Measurements from ENCODE around the gene TLE2. TPM values are rescaled to one million over a fixed set of nuclear protein-coding genes. Genes with fewer than 3 reads are reported as not detected.

The TLE2 gene
- total and polyA plus RNA-seq, 2 of the 4 experiments (the other 2 are of a cell fraction): under 0.01 to 0.41 TPM

GRCh38 chr19:3068071-3068470, 39.0 kb upstream of the TLE2 start:
- H3K18ac ChIP-seq (ENCODE audit: low read depth, low read length): no peak overlapping the region
- no peak overlapping the region for H3K4me2 ChIP-seq (ENCODE audit: low read depth, low read length)
- no peak overlapping the region for H2AK9ac ChIP-seq (replicated peaks; ENCODE audit: low read depth, low read length, poor library complexity)
- no peak overlapping the region for H2BK5ac ChIP-seq (ENCODE audit: low read depth, low read length, poor library complexity, severe bottlenecking)
- no peak overlapping the region for H3K56ac ChIP-seq (ENCODE audit: extremely low read depth, insufficient read depth, low read length)
- H3K4me3 ChIP-seq (ENCODE audit: insufficient read depth, low read depth, low read length): no peak overlapping the region
- H4K20me1 ChIP-seq (ENCODE audit: insufficient read depth, low read length): no peaks in the 10 kb centered on the region
- ChIA-PET CTCF (interaction anchor here (0.6 kb wide), 1 partner anchor 20 kb away, joined by 6 read pairs; no protein-coding TSS in a partner anchor), POLR2A (ENCODE audit: unreplicated experiment) (no interaction called here)
- no peak overlapping the region for H2BK15ac ChIP-seq (ENCODE audit: low read depth, low read length)
- no peak overlapping the region for H3K23ac ChIP-seq (ENCODE audit: low read depth, low read length)
- intact Hi-C loops (cut with micrococcal nuclease): no loop called here
- no peaks in the 10 kb centered on the region for H3K27me3 ChIP-seq (ENCODE audit: control insufficient read depth, insufficient read depth, low read length)
- H3K4ac ChIP-seq (ENCODE audit: low read depth, low read length): no peak overlapping the region
- H3K4me1 ChIP-seq (ENCODE audit: control insufficient read depth, insufficient read depth, low read length): peaks cover 2% of the 10 kb centered on the region; the same call in 1 of the 2 replicates
- DNase-seq (no peak), ATAC-seq (ENCODE audit: low read depth) (no peak)
- no peak overlapping the region for H4K5ac ChIP-seq (ENCODE audit: low read depth, low read length)
- H2BK120ac ChIP-seq (ENCODE audit: low read depth, low read length): no peak overlapping the region
- H3K36me3 ChIP-seq (ENCODE audit: control insufficient read depth, insufficient read depth, low read length): no peaks in the 10 kb centered on the region
- H2AFZ ChIP-seq (replicated peaks; ENCODE audit: low read length, poor library complexity): no peak overlapping the region
- no TSS peak for BruUV-seq (replicated peaks)
- H3K27ac ChIP-seq (ENCODE audit: insufficient read depth, low read length): no peak overlapping the region
- H3K9me1 ChIP-seq (ENCODE audit: insufficient read depth, low read length): no peaks in the 10 kb centered on the region; the same call in 1 of the 2 replicates
- 0 out of 4 replicates have a peak, but pooled peaks cover 0 to 1% of the 10 kb centered on the region in 2 experiments for H3K79me1 ChIP-seq (ENCODE audit: low read depth in 1 of 2, low read length in 2 of 2)
- 44% methylated on average over 14 of the region's 21 CpGs; no CpG with 5 or more reads in 1 of the 2 experiments for WGBS, 2 experiments (ENCODE audit: extremely low coverage in 2 of 2, insufficient read length in 1 of 2)
- no peak overlapping the region for H3K9ac ChIP-seq (ENCODE audit: low read depth, low read length)
- no peak overlapping the region for H4K91ac ChIP-seq (ENCODE audit: insufficient read depth, low read depth, low read length)
- no peak overlapping the region for H2BK20ac ChIP-seq (ENCODE audit: low read depth, low read length)
- H3K14ac ChIP-seq (replicated peaks; ENCODE audit: low read depth, low read length): no peak overlapping the region
- in situ Hi-C loops (cut with MboI; ENCODE audit: low sequenced_read_pairs): no loop called here
- no peak overlapping the region for H4K8ac ChIP-seq (ENCODE audit: low read depth in 2 of 2, low read length in 2 of 2)
- no peaks in the 10 kb centered on the region for H3K9me3 ChIP-seq (ENCODE audit: control insufficient read depth, insufficient read depth, low read length)
- dilution Hi-C loops (cut with HindIII; ENCODE audit: low sequenced_read_pairs, unreplicated experiment): no loop called here
- TF ChIP-seq MAFK (IDR thresholded peaks at IDR 0.05; ENCODE audit: low read depth, low read length) (no peak), CEBPB (IDR thresholded peaks at IDR 0.05; ENCODE audit: low read depth, low read length) (no peak), CTCF (conservative IDR thresholded peaks at IDR 0.05; ENCODE audit: low read depth, low read length) (no peak), NFE2L2 (IDR thresholded peaks at IDR 0.05; ENCODE audit: low read depth, low read length) (no peak), MAZ (IDR thresholded peaks at IDR 0.05; ENCODE audit: borderline replicate concordance, low read depth, low read length) (no peak), RAD21 (IDR thresholded peaks at IDR 0.05; ENCODE audit: low read length) (no peak), FOS (IDR thresholded peaks at IDR 0.05; ENCODE audit: low read depth, low read length) (no peak), CHD1 (IDR thresholded peaks at IDR 0.05; ENCODE audit: low read depth, low read length) (no peak), MXI1 (IDR thresholded peaks at IDR 0.05; ENCODE audit: borderline replicate concordance, low read depth, low read length) (no peak), BHLHE40 (IDR thresholded peaks at IDR 0.05; ENCODE audit: low read depth, low read length) (no peak), RFX5 (IDR thresholded peaks at IDR 0.05; ENCODE audit: low read depth, low read length) (no peak), POLR2A (IDR thresholded peaks at IDR 0.05; ENCODE audit: low read depth, low read length) (no peak), SMC3 (IDR thresholded peaks at IDR 0.05; ENCODE audit: low read depth, low read length) (no peak)
- TF ChIP-seq, protein P1, sequence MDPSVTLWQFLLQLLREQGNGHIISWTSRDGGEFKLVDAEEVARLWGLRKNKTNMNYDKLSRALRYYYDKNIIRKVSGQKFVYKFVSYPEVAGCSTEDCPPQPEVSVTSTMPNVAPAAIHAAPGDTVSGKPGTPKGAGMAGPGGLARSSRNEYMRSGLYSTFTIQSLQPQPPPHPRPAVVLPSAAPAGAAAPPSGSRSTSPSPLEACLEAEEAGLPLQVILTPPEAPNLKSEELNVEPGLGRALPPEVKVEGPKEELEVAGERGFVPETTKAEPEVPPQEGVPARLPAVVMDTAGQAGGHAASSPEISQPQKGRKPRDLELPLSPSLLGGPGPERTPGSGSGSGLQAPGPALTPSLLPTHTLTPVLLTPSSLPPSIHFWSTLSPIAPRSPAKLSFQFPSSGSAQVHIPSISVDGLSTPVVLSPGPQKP (IDR thresholded peaks at IDR 0.05; ENCODE audit: borderline replicate concordance, low read depth, low read length): no peak
- TF ChIP-seq, protein P2, sequence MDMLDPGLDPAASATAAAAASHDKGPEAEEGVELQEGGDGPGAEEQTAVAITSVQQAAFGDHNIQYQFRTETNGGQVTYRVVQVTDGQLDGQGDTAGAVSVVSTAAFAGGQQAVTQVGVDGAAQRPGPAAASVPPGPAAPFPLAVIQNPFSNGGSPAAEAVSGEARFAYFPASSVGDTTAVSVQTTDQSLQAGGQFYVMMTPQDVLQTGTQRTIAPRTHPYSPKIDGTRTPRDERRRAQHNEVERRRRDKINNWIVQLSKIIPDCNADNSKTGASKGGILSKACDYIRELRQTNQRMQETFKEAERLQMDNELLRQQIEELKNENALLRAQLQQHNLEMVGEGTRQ (IDR thresholded peaks at IDR 0.05; ENCODE audit: low read depth, low read length): no peak
- H2AK5ac ChIP-seq (ENCODE audit: low read depth, low read length): no peak overlapping the region
